22Rv1 (cell line): ENCODE data around the gene PLCB4.

Source experiments
- H3K27ac ChIP-seq: fragments of 450-650 bp; 2 replicates; pipeline ENCODE4 v1.5.1; 2017
- ZFX ChIP-seq: fragments of 450-650 bp; IDR thresholded peaks from 2 replicates; pipeline ENCODE4 v1.6.1; 2017; ENCODE audit warnings: antibody characterized with exemption, borderline replicate concordance
- TF ChIP-seq, protein P1 (sequence below): fragments of 450-650 bp; IDR thresholded peaks from 2 replicates; pipeline ENCODE4 v1.5.1; 2017; ENCODE audit warnings: mild to moderate bottlenecking

Gene PLCB4

DNA sequence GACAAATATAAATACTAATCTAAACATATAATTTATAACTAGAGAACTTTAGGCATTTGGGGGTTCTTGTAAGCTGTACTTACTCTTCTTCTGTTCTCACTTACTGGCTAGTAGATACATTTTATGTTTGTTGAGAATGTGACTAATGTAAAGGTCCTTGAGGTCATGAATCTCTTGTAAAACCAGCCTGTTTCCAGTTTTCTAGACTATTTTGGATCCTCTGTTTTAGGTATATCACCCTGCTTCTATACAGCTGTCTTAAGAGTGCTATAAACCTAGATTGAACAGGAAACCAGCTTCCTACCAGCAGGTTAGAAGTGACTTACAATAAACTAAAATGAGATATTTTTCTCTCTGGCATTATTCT lies 134.2 kb downstream of the PLCB4 start:
- no peak overlapping the region for H3K27ac ChIP-seq
- TF ChIP-seq, protein P1, sequence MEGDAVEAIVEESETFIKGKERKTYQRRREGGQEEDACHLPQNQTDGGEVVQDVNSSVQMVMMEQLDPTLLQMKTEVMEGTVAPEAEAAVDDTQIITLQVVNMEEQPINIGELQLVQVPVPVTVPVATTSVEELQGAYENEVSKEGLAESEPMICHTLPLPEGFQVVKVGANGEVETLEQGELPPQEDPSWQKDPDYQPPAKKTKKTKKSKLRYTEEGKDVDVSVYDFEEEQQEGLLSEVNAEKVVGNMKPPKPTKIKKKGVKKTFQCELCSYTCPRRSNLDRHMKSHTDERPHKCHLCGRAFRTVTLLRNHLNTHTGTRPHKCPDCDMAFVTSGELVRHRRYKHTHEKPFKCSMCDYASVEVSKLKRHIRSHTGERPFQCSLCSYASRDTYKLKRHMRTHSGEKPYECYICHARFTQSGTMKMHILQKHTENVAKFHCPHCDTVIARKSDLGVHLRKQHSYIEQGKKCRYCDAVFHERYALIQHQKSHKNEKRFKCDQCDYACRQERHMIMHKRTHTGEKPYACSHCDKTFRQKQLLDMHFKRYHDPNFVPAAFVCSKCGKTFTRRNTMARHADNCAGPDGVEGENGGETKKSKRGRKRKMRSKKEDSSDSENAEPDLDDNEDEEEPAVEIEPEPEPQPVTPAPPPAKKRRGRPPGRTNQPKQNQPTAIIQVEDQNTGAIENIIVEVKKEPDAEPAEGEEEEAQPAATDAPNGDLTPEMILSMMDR: no peak
- TF ChIP-seq ZFX: no peak

DNA sequence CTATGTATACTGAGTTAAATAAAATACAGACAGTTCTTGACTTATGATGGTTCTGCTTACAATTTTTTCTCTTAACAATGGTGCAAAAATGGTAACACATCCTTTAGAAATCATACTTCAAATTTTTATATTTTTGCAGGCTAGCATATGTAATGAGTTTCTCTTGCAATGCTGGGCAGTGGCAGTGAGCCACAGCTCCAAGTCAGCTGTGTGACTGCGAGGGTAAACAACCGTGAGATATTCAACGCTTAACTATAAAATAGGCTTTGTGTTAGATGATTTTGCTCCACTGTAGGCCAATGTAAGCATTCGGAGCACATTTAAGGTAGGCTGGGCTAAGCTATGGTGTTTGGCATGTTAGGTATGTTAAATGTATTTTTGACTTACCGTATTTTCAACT lies 136.1 kb downstream of the PLCB4 start:
- H3K27ac ChIP-seq: no peak overlapping the region
- TF ChIP-seq, protein P1: no peak
- TF ChIP-seq ZFX: no peak

DNA sequence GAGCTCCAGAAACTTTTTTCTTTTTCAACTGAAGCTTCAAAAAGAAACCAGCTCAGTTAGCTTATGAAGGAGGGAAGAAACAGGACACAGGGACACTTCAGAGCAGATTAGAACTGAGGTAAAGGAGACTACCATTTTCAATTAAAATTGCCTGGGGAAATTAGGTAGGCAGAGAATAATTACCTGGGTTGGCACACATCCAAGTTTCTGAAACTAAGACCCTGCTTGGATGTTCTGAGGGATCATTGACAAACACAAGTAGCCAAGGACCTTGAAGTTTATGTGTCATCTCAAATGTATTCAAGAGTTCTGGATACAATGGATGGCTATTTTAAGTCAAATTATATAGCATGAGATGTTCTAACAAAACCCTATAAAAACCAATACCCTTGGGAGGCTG lies 137.6 kb downstream of the PLCB4 start:
- no peak overlapping the region for H3K27ac ChIP-seq
- TF ChIP-seq ZFX: no peak
- TF ChIP-seq, protein P1: no peak

DNA sequence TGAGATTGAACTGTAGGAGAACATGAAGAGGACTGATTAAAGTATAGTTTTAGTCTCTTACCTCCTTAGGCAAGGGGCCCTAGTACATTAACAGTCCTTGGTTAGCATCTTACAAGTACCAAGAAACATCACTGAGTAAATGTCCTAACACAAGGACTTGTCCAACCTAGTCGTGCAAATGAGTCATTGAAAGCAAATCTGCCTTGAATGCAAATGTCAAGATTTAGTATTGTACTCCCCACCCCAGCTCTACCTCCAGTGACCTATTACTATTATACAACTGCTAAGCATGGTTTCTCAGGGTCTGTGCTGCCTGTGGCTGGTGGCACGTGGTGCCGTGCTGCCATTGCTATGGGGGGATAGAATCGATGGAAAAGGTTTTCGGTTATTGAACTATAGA lies 138.4 kb downstream of the PLCB4 start:
- H3K27ac ChIP-seq: no peak overlapping the region
- no peak for TF ChIP-seq ZFX
- TF ChIP-seq, protein P1: no peak

DNA sequence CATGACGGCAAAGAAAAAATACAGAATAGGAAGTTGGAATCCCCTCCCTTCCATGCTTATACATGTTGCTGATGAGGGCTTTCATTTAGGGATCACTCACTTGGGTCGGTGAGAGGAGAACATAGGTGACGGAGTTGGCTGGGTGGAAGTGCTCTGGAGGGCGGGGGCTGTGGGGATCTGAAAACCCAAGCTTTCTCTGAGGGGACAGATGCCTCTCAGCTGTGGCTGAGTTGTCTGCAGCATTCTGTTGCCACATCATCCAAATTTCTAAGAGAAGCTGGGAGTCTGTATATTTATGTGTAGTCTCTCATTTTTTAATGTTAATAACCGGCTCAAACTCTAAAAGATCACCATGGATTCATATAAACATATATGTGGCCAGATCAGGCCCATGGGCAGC lies 141.5 kb downstream of the PLCB4 start:
- no peak overlapping the region for H3K27ac ChIP-seq
- no peak for TF ChIP-seq ZFX
- TF ChIP-seq, protein P1: no peak

DNA sequence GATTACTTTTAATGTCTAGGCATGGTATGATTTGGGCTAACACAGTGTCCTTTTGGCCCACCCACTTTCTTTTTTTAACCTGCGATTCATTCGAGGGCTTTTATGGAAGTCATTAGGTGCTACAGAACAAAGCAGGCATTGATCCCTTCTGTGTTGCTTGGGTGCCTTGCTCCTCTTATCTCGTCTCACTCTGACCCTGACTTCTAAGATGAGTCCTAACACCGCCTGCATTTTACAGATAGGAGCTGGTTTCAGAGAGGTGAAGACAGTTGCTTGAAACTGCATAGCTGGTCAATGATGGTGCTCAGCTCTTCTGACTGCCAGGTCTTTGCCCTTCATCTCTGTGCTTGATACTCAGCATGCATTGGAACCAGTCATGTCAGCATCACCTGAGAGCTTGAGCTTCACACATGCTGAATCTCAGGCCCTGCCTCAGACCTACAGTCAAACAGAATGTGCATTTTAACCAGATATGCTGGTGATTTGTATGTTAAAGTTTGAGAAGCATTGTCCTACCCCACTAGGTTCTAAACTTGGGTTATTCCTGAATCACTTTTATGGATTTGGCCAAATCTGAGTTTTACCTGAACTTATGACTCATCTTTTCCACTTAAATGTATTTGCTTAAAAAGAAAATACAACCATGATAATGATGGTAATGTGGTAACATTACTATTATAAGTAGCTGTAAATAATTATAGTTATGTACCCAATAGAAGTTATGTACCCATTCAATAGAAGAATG lies 142.3 kb downstream of the PLCB4 start:
- no peak overlapping the region for H3K27ac ChIP-seq
- no peak for TF ChIP-seq ZFX
- TF ChIP-seq, protein P1: no peak

DNA sequence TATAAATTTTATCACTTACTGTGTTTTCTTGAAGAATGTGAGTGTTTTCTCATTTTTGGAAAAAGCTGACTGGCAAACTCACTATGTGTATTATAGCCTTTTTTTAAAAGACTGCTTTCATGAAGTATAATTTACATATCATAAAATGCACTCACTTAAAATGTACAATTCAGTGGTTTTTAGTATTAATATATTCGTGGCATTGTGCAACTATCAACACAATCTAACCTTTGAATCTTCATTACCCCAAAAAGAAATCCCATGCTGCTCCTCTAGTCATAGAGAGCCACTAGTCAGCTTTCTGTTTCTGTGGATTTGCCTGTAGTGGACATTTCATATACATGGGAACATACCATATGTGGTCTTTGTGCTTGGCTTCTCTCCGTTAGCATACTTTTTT lies 143.8 kb downstream of the PLCB4 start:
- H3K27ac ChIP-seq: no peak overlapping the region
- TF ChIP-seq, protein P1: no peak
- no peak for TF ChIP-seq ZFX
